Neural progenitor cell (in vitro differentiated cells): ENCODE data around the gene ZNF197.

Experiments used
- CTCF ChIP-seq: fragments of 200-600 bp; sonication (generic); IDR thresholded peaks from 2 replicates; pipeline ENCODE4 v1.5.1; 2017; ENCODE audit warnings: antibody characterized with exemption, mild to moderate bottlenecking
- EZH2 ChIP-seq: fragments of 200-600 bp; sonication (generic); IDR thresholded peaks from 2 replicates; pipeline ENCODE4 v1.6.1; 2017; ENCODE audit warnings: antibody characterized with exemption, mild to moderate bottlenecking, moderate library complexity

GRCh38 chr3:44678480-44679116 lies 53.8 kb downstream of the ZNF197 start:
- no peak for TF ChIP-seq CTCF
- no peak for TF ChIP-seq EZH2
